NB4 (cell line): ENCODE measurements around the gene GAB2.

ENCODE experiments used
- DNase-seq: peaks from one replicate; pipeline ENCODE4 v3.0.0; 2010; ENCODE audit warnings: low read depth
- H3K4me3 ChIP-seq: one replicate; pipeline ENCODE4 v1.5.1; 2011; ENCODE audit warnings: mild to moderate bottlenecking, low read depth, low read length, moderate library complexity
- MYC ChIP-seq: IDR thresholded peaks from 2 replicates; pipeline ENCODE4 v1.6.1; 2011; ENCODE audit warnings: low read depth, low read length
- POLR2A ChIP-seq: IDR thresholded peaks from 2 replicates; pipeline ENCODE4 v1.6.1; 2011; ENCODE audit warnings: mild to moderate bottlenecking; ENCODE audit not compliant: insufficient read length; ENCODE audit errors: extremely low read depth
- TF ChIP-seq, protein P1 (sequence below): IDR thresholded peaks from 2 replicates; pipeline ENCODE4 v1.6.1; 2011; ENCODE audit warnings: low read depth, low read length
- TF ChIP-seq, protein P2 (sequence below): IDR thresholded peaks from one replicate; pipeline ENCODE4 v1.5.1; 2012; ENCODE audit warnings: low read depth, low read length

GAB2 gene

DNA sequence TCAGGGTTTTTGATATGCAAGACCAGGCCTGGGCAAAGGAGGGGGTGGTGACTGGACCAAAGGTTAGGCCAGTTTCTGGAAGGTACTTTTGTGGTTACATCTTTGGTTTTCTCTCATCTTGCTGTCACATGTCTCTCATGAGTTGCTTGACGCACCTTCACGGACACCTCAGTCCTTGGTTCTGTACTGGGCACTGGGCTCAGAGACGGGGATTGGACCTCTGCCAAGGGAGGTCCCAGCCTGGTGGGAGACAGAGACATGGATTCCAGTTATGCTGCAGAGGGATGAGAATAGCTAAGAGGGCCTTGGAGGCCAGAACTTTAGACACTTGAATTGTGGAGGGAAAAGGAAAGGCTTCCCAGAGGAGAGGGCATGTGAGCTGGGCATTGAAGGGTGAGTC, 227.2 kb downstream of the GAB2 start:
- no peak for TF ChIP-seq MYC
- TF ChIP-seq, protein P1, sequence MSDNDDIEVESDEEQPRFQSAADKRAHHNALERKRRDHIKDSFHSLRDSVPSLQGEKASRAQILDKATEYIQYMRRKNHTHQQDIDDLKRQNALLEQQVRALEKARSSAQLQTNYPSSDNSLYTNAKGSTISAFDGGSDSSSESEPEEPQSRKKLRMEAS: no peak
- TF ChIP-seq POLR2A: no peak
- TF ChIP-seq, protein P2, sequence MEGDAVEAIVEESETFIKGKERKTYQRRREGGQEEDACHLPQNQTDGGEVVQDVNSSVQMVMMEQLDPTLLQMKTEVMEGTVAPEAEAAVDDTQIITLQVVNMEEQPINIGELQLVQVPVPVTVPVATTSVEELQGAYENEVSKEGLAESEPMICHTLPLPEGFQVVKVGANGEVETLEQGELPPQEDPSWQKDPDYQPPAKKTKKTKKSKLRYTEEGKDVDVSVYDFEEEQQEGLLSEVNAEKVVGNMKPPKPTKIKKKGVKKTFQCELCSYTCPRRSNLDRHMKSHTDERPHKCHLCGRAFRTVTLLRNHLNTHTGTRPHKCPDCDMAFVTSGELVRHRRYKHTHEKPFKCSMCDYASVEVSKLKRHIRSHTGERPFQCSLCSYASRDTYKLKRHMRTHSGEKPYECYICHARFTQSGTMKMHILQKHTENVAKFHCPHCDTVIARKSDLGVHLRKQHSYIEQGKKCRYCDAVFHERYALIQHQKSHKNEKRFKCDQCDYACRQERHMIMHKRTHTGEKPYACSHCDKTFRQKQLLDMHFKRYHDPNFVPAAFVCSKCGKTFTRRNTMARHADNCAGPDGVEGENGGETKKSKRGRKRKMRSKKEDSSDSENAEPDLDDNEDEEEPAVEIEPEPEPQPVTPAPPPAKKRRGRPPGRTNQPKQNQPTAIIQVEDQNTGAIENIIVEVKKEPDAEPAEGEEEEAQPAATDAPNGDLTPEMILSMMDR: no peak
- no peak for DNase-seq
- no peak overlapping the region for H3K4me3 ChIP-seq

DNA sequence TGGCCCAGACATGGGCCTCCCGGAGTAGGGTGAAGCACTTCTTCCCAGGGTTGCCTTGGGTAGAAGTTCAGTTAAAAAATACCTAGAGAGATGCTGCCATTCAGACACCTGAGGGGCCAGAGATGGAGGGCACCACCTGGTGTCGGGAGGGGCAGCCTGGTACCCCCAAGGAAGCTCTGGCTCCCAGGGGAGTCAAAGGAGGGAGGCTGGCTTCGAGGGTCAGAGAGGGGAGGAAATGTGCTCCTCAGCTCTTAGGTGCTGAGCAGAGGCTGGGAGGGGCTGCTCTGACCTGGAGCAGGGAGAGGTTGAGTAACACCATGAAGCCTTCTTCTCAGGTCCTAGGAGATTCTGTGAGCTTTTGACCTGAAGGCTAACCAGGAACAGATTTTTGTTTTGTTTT, 227.8 kb downstream of the GAB2 start:
- peak overlapping the region; percentile 66 for H3K4me3 ChIP-seq
- TF ChIP-seq, protein P1: no peak
- TF ChIP-seq POLR2A: no peak
- TF ChIP-seq, protein P2: no peak
- TF ChIP-seq MYC: no peak
- DNase-seq: peak; percentile 40

DNA sequence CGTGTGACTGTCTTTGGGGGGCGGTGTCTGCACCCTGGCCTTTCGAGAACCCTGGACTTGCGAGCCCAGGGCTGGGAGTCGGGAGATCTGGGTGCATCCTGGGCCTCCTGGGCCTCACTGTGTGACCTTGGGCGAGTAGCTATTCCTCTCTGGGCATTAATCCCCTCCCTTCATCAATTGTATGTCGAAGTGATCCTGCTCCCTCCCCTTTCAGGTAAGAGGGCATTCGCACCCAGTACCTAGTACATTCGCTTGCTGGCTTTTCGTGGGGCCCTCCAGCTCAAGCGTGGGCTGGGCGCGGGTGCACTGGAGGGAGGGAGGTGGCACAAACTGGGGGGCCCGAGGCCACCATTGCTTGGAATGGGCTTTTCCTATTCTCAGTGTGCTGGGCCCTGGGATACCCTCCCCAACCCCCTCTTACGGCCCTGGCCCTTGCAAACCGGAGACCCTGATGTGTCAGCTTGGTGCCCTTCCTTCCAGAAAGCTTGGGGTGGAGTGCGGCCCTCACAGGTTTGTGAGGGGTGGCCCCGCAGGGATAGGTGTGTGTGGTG, 228.4 kb downstream of the GAB2 start:
- DNase-seq: no peak
- TF ChIP-seq, protein P2: no peak
- TF ChIP-seq MYC (no peak), POLR2A (no peak)
- TF ChIP-seq, protein P1: no peak
- H3K4me3 ChIP-seq: peak overlapping the region; percentile 66

DNA sequence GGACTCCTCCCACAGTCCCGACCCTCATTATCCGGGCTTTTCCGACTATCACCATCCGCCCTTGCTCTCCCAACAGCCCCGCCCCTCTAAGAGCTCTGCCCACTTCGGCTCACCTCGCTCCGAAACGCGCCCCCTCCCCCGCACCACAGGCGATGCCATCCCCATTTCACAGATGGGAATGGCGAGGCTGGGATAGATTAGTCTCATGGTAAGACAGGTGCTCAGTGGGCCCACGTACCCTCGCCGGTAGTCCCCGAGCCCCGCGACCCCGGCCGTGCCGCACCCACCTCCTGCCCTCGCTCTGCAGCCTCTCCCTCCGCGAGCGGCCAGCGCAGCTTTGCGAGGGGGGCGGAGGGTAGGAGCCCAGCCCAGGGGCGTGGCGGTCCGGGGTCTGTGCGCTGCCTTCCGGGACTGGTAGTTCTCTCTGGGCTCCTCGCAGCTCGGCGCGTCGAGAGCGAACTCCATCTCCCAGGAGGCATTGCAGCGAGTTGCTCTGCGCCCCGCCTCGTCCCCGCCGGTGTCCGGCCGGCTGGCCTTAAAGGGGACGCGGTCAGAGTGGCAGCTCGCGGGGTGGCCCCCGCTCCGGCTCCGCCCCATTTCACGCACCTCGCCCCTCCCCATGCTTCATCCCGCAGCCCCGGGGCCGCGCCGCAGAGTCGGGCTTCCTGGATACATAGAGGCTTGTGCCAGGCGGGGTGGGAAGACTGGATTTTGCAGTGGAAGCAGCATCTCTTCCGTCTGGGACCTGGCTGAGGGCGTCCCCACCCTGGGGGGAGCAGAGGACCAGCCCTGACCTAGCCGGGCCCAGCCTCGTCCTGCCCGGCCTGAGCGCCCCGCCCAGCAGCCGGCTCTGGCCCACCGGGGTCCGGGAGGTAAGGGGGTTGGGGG, 229.1 kb downstream of the GAB2 start, which contains the start of the genes KCTD21 and USP35:
Gene KCTD21 (minus strand): TSS at position 341 of the 888 bp plus-strand sequence. CDS start 14,072 bp downstream, outside the sequence.
Gene USP35 (plus strand): TSS at position 634 of the 888 bp plus-strand sequence. CDS start 7,327 bp downstream, outside the sequence.
- peak; percentile 99 for DNase-seq

More for the DNA sequence above, 229.1 kb downstream of the GAB2 start, which contains the start of the genes KCTD21 and USP35:
- TF ChIP-seq MYC: peak; percentile 50
- TF ChIP-seq, protein P2: no peak
- TF ChIP-seq, protein P1: peak; percentile 58
- TF ChIP-seq POLR2A: peak; percentile 50
- H3K4me3 ChIP-seq: peak within 1 kb of the TSS; percentile 68
